ENCODE measurements around the gene ELOVL2. TPM values are rescaled to one million over a fixed set of nuclear protein-coding genes. Genes with fewer than 3 reads are reported as not detected.

The ELOVL2 gene
- total RNA-seq, 1 experiment from 2014 or later: 0.07 TPM

DNA sequence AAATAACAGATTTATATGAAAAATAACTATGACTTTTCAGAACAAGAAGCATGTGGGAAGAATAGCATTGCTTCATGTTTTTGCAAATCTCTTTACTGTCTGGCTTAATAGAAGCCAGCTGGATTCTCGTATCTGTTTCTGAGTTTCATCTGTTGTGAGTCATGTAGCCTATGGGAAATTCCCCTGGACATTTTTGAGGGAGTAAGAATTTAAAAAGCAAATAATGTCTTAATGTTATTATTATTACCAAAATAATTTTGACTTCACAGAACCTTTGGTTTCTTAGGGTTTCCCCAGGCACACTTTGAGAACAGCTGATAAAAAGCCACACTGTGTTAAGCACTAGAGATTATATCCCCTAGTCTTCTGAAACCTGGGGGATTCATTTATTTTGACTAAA is 81.4 kb downstream of the ELOVL2 start (continued):
- TF ChIP-seq ZBTB33 (IDR thresholded peaks at IDR 0.05; ENCODE audit: extremely low read depth, insufficient replicate concordance, low read length) (no peak), CBX3 (IDR thresholded peaks at IDR 0.05; ENCODE audit: low read depth) (no peak), POLR2AphosphoS5 (IDR thresholded peaks at IDR 0.05; ENCODE audit: low read depth, low read length) (no peak), FOSL1 (IDR thresholded peaks at IDR 0.05; ENCODE audit: low read depth) (no peak), MAX (IDR thresholded peaks at IDR 0.05) (no peak)
- TF ChIP-seq, protein P1, sequence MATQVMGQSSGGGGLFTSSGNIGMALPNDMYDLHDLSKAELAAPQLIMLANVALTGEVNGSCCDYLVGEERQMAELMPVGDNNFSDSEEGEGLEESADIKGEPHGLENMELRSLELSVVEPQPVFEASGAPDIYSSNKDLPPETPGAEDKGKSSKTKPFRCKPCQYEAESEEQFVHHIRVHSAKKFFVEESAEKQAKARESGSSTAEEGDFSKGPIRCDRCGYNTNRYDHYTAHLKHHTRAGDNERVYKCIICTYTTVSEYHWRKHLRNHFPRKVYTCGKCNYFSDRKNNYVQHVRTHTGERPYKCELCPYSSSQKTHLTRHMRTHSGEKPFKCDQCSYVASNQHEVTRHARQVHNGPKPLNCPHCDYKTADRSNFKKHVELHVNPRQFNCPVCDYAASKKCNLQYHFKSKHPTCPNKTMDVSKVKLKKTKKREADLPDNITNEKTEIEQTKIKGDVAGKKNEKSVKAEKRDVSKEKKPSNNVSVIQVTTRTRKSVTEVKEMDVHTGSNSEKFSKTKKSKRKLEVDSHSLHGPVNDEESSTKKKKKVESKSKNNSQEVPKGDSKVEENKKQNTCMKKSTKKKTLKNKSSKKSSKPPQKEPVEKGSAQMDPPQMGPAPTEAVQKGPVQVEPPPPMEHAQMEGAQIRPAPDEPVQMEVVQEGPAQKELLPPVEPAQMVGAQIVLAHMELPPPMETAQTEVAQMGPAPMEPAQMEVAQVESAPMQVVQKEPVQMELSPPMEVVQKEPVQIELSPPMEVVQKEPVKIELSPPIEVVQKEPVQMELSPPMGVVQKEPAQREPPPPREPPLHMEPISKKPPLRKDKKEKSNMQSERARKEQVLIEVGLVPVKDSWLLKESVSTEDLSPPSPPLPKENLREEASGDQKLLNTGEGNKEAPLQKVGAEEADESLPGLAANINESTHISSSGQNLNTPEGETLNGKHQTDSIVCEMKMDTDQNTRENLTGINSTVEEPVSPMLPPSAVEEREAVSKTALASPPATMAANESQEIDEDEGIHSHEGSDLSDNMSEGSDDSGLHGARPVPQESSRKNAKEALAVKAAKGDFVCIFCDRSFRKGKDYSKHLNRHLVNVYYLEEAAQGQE (IDR thresholded peaks at IDR 0.05; ENCODE audit: low read depth): no peak

DNA sequence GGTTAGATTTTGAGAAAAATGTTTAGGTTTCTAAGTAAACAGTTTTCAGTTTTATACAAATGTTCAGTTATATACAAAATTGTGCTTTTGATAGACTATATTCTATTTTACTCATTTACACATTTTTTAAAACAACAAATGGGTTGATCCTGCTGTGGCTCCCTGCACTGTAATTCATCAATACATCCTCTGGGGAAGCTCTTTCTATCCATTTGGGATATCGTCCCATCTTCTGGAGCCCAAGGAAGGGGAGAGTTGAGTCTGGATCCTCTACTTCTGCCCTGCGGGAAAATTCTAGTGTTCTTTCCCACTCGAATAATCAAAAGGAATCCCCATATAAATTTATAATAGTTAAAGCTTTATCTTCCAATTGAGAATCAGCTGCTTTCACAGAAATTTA is 82.3 kb downstream of the ELOVL2 start:
- TF ChIP-seq CBX3 (IDR thresholded peaks at IDR 0.05; ENCODE audit: low read depth): no peak
- no peak for TF ChIP-seq CEBPB (IDR thresholded peaks at IDR 0.05; ENCODE audit: low read depth)
- no peak for TF ChIP-seq ZNF274 (IDR thresholded peaks at IDR 0.05; ENCODE audit: low read depth, low read length)
- H3K79me2 ChIP-seq (ENCODE audit: insufficient read depth, low read length): no peaks in the 10 kb centered on the region
- H3K4me2 ChIP-seq (ENCODE audit: low read length): no peak overlapping the region
- H3K9ac ChIP-seq (ENCODE audit: low read length): no peak overlapping the region
- no peaks in the 10 kb centered on the region for H3K4me1 ChIP-seq (ENCODE audit: control insufficient read depth in 1 of 2, insufficient read depth in 2 of 2, low read length in 2 of 2)
- BruUV-seq (replicated peaks): no TSS peak
- POLR2A ChIA-PET: no interaction called here
- H3K9me2 ChIP-seq (ENCODE audit: insufficient read depth): no peaks in the 10 kb centered on the region
- no peak overlapping the region for H3K4me3 ChIP-seq (replicated peaks in 1 of 2; ENCODE audit: low read depth in 1 of 2, low read length in 2 of 2)
- no peak overlapping the region for H3K27ac ChIP-seq (ENCODE audit: low read depth, low read length)
- no peak for ATAC-seq
- no peaks in the 10 kb centered on the region for H3K36me3 ChIP-seq (ENCODE audit: control insufficient read depth in 1 of 2, insufficient read depth in 2 of 2, low read length in 2 of 2)
- no peaks in the 10 kb centered on the region for H4K20me1 ChIP-seq (ENCODE audit: insufficient read depth)
- CTCF ChIA-PET: no interaction called here
- RAD21 ChIA-PET (ENCODE audit: low non-redundant PET in 1 of 2, low total read pairs in 2 of 2, uncharacterized antibody in 2 of 2, unreplicated experiment in 2 of 2): no interaction called here
- no peak for DNase-seq (ENCODE audit: low read depth, low spot score)
- H3K9me3 ChIP-seq (ENCODE audit: control insufficient read depth in 1 of 2, insufficient read depth in 1 of 2, low read depth in 1 of 2, low read length in 2 of 2): 0 out of 4 replicates have a peak, but pooled peaks cover 0 to 3% of the 10 kb centered on the region in 2 experiments
- no peaks in the 10 kb centered on the region for H3K27me3 ChIP-seq (ENCODE audit: insufficient read depth, low read length)
- H2AFZ ChIP-seq (ENCODE audit: low read depth, low read length, poor library complexity, severe bottlenecking): no peak overlapping the region
- intact Hi-C loops (cut with micrococcal nuclease): no loop called here
